HepG2 (cell line): ENCODE data around the gene FCHO1. TPM values are rescaled to one million over a fixed set of nuclear protein-coding genes. Genes with fewer than 3 reads are reported as not detected.
A peak's percentile ranks its signal among the peaks of the same experiment; 100 is the strongest.

ENCODE experiments used
- CHCHD3 ChIP-seq: sonication (generic); formaldehyde crosslinking; IDR thresholded peaks from 2 replicates; pipeline ENCODE4 v1.8.0; 2022; ENCODE audit warnings: mild to moderate bottlenecking, missing genetic modification reagents, moderate library complexity
- CREM ChIP-seq, 2 experiments: sonication (generic) in 1 of 2; formaldehyde crosslinking in 1 of 2; IDR thresholded peaks; 2 replicates each; pipeline versions ENCODE4 v1.4.0 to v1.6.1; 2016 to 2020; ENCODE audit warnings: antibody characterized with exemption in 1 of 2, mild to moderate bottlenecking in 1 of 2, missing genetic modification reagents in 1 of 2
- DRAP1 ChIP-seq: IDR thresholded peaks from 2 replicates; pipeline ENCODE4 v1.6.1; 2016; ENCODE audit warnings: missing genetic modification reagents, missing compliant biosample characterization
- EP300 ChIP-seq, 3 experiments: sonication (generic) in 1 of 3; formaldehyde crosslinking in 1 of 3; IDR thresholded peaks; 2 replicates each; pipeline versions ENCODE4 v1.5.1 to v1.6.1; 2011 to 2020; ENCODE audit warnings: low read depth in 2 of 3, low read length in 2 of 3, borderline replicate concordance in 1 of 3, improper control_type of control experiment in 1 of 3, mild to moderate bottlenecking in 1 of 3, missing genetic modification reagents in 1 of 3, moderate library complexity in 1 of 3
- MLLT10 ChIP-seq: sonication (generic); formaldehyde crosslinking; IDR thresholded peaks from 2 replicates; pipeline ENCODE4 v1.4.0; 2020; ENCODE audit warnings: missing genetic modification reagents
- PAF1 ChIP-seq: IDR thresholded peaks from 2 replicates; pipeline ENCODE4 v1.6.1; 2016; ENCODE audit warnings: missing genetic modification reagents, missing compliant biosample characterization
- RNF2 ChIP-seq: fragments of 450-650 bp; conservative IDR thresholded peaks from 2 replicates; pipeline ENCODE4 v1.6.1; 2016; ENCODE audit warnings: low read depth
- SATB2 ChIP-seq: sonication (generic); formaldehyde crosslinking; IDR thresholded peaks from 2 replicates; pipeline ENCODE4 v1.5.0; 2020; ENCODE audit warnings: missing genetic modification reagents
- SMARCE1 ChIP-seq: fragments of 450-650 bp; IDR thresholded peaks from 2 replicates; pipeline ENCODE4 v1.6.1; 2017; ENCODE audit warnings: borderline replicate concordance
- ZNF180 ChIP-seq: sonication (generic); formaldehyde crosslinking; IDR thresholded peaks from 2 replicates; pipeline ENCODE4 v1.4.0; 2020; ENCODE audit warnings: low read depth, missing genetic modification reagents, borderline replicate concordance
- ZNF276 ChIP-seq: sonication (generic); formaldehyde crosslinking; IDR thresholded peaks from 2 replicates; pipeline ENCODE4 v1.4.0; 2020; ENCODE audit warnings: mild to moderate bottlenecking, low read depth, missing genetic modification reagents
- ZNF280D ChIP-seq: sonication (generic); formaldehyde crosslinking; IDR thresholded peaks from 2 replicates; pipeline ENCODE4 v1.5.1; 2020; ENCODE audit warnings: mild to moderate bottlenecking, missing genetic modification reagents
- ZNF3 ChIP-seq: IDR thresholded peaks from 2 replicates; pipeline ENCODE4 v1.7.0; 2017; ENCODE audit warnings: inconsistent platforms
- ZNF430 ChIP-seq: sonication (generic); formaldehyde crosslinking; IDR thresholded peaks from 2 replicates; pipeline ENCODE4 v1.9.0; 2021; ENCODE audit warnings: mild to moderate bottlenecking, missing genetic modification reagents
- ZNF512 ChIP-seq: sonication (generic); formaldehyde crosslinking; IDR thresholded peaks from 2 replicates; pipeline ENCODE4 v1.4.0; 2020; ENCODE audit warnings: mild to moderate bottlenecking, missing genetic modification reagents
- ZNF580 ChIP-seq: IDR thresholded peaks from 2 replicates; pipeline ENCODE4 v1.6.1; 2016; ENCODE audit warnings: low read depth, borderline replicate concordance
- ZNF704 ChIP-seq: sonication (generic); formaldehyde crosslinking; IDR thresholded peaks from 2 replicates; pipeline ENCODE4 v1.8.1; 2023; ENCODE audit warnings: mild to moderate bottlenecking, inconsistent platforms, moderate library complexity, missing genetic modification reagents, borderline replicate concordance
- ZSCAN5A ChIP-seq: sonication (generic); formaldehyde crosslinking; IDR thresholded peaks from 2 replicates; pipeline ENCODE4 v1.8.0; 2022; ENCODE audit warnings: mild to moderate bottlenecking, missing genetic modification reagents, borderline replicate concordance
- polyA plus RNA-seq, 8 experiments: library from polyadenylated mRNA; depleted of rRNA in 3 of 8; stranded (reverse) in 7 of 8; unstranded in 1 of 8; fragments of >200 nt; fragmentation: Illumina TruSeq in 4 of 8; extraction: Trizol in 4 of 8; gene quantifications; 2 replicates each; pipeline versions ENCODE4 v1.2.1 to v1.2.3, GENCODE V29; 2011 to 2016; ENCODE audit warnings: low read depth in 4 of 8, missing spikeins in 1 of 8, mixed read lengths in 1 of 8; ENCODE audit not compliant: insufficient read depth in 1 of 8
- total RNA-seq, 5 experiments: library from RNA; depleted of rRNA; stranded (reverse); fragments of >200 nt; fragmentation: Illumina TruSeq; extraction: Trizol; gene quantifications; 2 replicates each; pipeline ENCODE4 v1.2.3, GENCODE V29; 2016; ENCODE audit warnings: low read depth in 1 of 5

FCHO1 gene
- total and polyA plus RNA-seq, 2 of the 13 experiments (the other 11 are each of a cell fraction or from before 2014, with no cell fraction given): 1.3 to 3.1 TPM

- TF ChIP-seq ZNF280D (CRISPR knock-in tag): no peak
- TF ChIP-seq ZNF3 (CRISPR knock-in tag): no peak
- TF ChIP-seq MLLT10 (CRISPR knock-in tag): no peak
- 0 out of 2 replicates have a peak, but pooled peaks have one; percentile 51 for TF ChIP-seq ZNF580 (CRISPR knock-in tag)
- no peak for TF ChIP-seq ZNF704 (CRISPR knock-in tag)
- no peak for TF ChIP-seq PAF1 (CRISPR knock-in tag)
- TF ChIP-seq ZSCAN5A: no peak
- TF ChIP-seq RNF2: no peak
- TF ChIP-seq ZNF430: peak; percentile 42; the same call in 1 of the 2 replicates
- no peak for TF ChIP-seq ZNF276 (CRISPR knock-in tag)
- TF ChIP-seq EP300 (IDR thresholded peaks at IDR 0.05; ENCODE audit: low read depth in 2 of 2, low read length in 2 of 2): peak in 1 of 2 experiments; percentile 22; a peak in 1 of 4 replicates
- peak; percentile 39; the same call in 1 of the 2 replicates for TF ChIP-seq EP300 (CRISPR knock-in tag; IDR thresholded peaks at IDR 0.05; ENCODE audit: borderline replicate concordance)
- TF ChIP-seq DRAP1 (CRISPR knock-in tag): no peak
- TF ChIP-seq SATB2 (CRISPR knock-in tag): no peak
- TF ChIP-seq ZNF180: no peak
- no peak for TF ChIP-seq SMARCE1
- no peak for TF ChIP-seq ZNF512
- no peak for TF ChIP-seq CHCHD3
- TF ChIP-seq CREM (IDR thresholded peaks at IDR 0.05): peak; percentile 29; the same call in 1 of the 2 replicates
- no peak for TF ChIP-seq CREM (CRISPR knock-in tag; IDR thresholded peaks at IDR 0.05)
Observed at GRCh38 chr19:17766543-17767131, 15.4 kb downstream of the FCHO1 start (continued).
